NCI-H82 treated with DMSO at 0.1 percent for 48 hours (cell line): Measurements from ENCODE around the gene CYBC1.
A peak's percentile ranks its signal among the peaks of the same experiment; 100 is the strongest.
"Not testable (repeated sequence)": the region's sequence is repeated elsewhere in the genome, so short reads cannot be mapped to it uniquely, and the experiment has no call there.

Experiments used
- DNase-seq: peaks from one replicate; lab custom pipeline; 2025; ENCODE audit not compliant: unreplicated experiment; lab: John Stamatoyannopoulos, UW

CYBC1 gene

GRCh38 chr17:82435601-82436583, 14.7 kb downstream of the CYBC1 start:
- DNase-seq = no peak

- no peak for DNase-seq
Observed at GRCh38 chr17:82435103-82435502, 15.4 kb downstream of the CYBC1 start.

- DNase-seq = no peak
Observed at GRCh38 chr17:82434216-82434565, 16.4 kb downstream of the CYBC1 start.

- DNase-seq = no peak
Observed at GRCh38 chr17:82433560-82434215, 16.9 kb downstream of the CYBC1 start.

- DNase-seq = no peak
Observed at GRCh38 chr17:82432017-82432416, 18.5 kb downstream of the CYBC1 start.

GRCh38 chr17:82429824-82430223, 20.7 kb downstream of the CYBC1 start:
- DNase-seq = no peak

GRCh38 chr17:82428546-82428945, 22.0 kb downstream of the CYBC1 start:
- DNase-seq = no peak

- no peak for DNase-seq
Observed at GRCh38 chr17:82424863-82425159, 25.7 kb downstream of the CYBC1 start.

GRCh38 chr17:82424001-82424862, 26.3 kb downstream of the CYBC1 start:
- no peak for DNase-seq

- no peak for DNase-seq
Observed at GRCh38 chr17:82419540-82419939, 31.0 kb downstream of the CYBC1 start.

- peak; percentile 53 for DNase-seq
Observed at GRCh38 chr17:82418001-82418986, 32.3 kb downstream of the CYBC1 start, which contains the start of the genes HEXD and OGFOD3. Gene HEXD, plus strand, starts transcription at chr17:82418347. Its CDS starts 1,453 bp downstream, at chr17:82419800. Gene OGFOD3, minus strand, starts transcription at chr17:82418586. Its CDS starts 101 bp downstream, at chr17:82418485.

GRCh38 chr17:82416771-82417170, 33.8 kb downstream of the CYBC1 start:
- DNase-seq = no peak

- no peak for DNase-seq
Observed at GRCh38 chr17:82416264-82416663, 34.3 kb downstream of the CYBC1 start.

- DNase-seq = no peak
Observed at GRCh38 chr17:82415786-82416185, 34.8 kb downstream of the CYBC1 start.

- DNase-seq = no peak
Observed at GRCh38 chr17:82415336-82415735, 35.2 kb downstream of the CYBC1 start.

GRCh38 chr17:82414548-82415281, 35.8 kb downstream of the CYBC1 start:
- no peak for DNase-seq

- DNase-seq = no peak
Observed at GRCh38 chr17:82412535-82413520, 37.7 kb downstream of the CYBC1 start.

- DNase-seq = not testable (repeated sequence)
Observed at GRCh38 chr17:82412081-82412480, 38.5 kb downstream of the CYBC1 start.
